OCI-LY3 (cell line): ENCODE measurements around the gene KICS2.

Source experiments
- H2AFZ ChIP-seq: fragments of 200-600, 300-600 bp; shearing (Covaris generic); 2 replicates; pipeline ENCODE4 v1.6.0; 2014; ENCODE audit warnings: antibody characterized with exemption, low read depth, low read length
- H3K27ac ChIP-seq: fragments of 200-600, 300-600 bp; sonication (generic); 2 replicates; pipeline ENCODE4 v1.5.1; 2014; ENCODE audit warnings: mild to moderate bottlenecking, low read length, moderate library complexity, mixed read lengths
- H3K27me3 ChIP-seq: fragments of 200-600, 300-600 bp; sonication (generic); 2 replicates; pipeline ENCODE4 v1.6.1; 2014; ENCODE audit warnings: low read depth, low read length, mixed read lengths
- H3K36me3 ChIP-seq: fragments of 200-600, 300-600 bp; sonication (generic); replicated peaks from 2 replicates; pipeline ENCODE3; 2014; ENCODE audit warnings: low read depth, low read length, mixed read lengths
- H3K4me1 ChIP-seq: fragments of 300-600, 200-600 bp; sonication (generic); 2 replicates; pipeline ENCODE4 v1.6.1; 2014; ENCODE audit warnings: low read length, mixed read lengths
- H3K4me2 ChIP-seq: fragments of 200-600, 300-600 bp; sonication (generic); 2 replicates; pipeline ENCODE4 v1.6.1; 2014; ENCODE audit warnings: low read length, mixed read lengths
- H3K4me3 ChIP-seq: fragments of 300-600, 200-600 bp; sonication (generic); 2 replicates; pipeline ENCODE4 v1.5.1; 2014; ENCODE audit warnings: antibody characterized with exemption, mild to moderate bottlenecking, low read length, moderate library complexity
- H3K79me2 ChIP-seq: fragments of 300-600, 200-600 bp; shearing (Covaris generic); 2 replicates; pipeline ENCODE4 v1.6.1; 2014; ENCODE audit warnings: mild to moderate bottlenecking, low read length, mixed read lengths
- H3K9ac ChIP-seq: fragments of 300-600, 200-600 bp; shearing (Covaris generic); 2 replicates; pipeline ENCODE4 v1.6.0; 2014; ENCODE audit warnings: mild to moderate bottlenecking, low read length, moderate library complexity
- H3K9me3 ChIP-seq: fragments of 200-600, 300-600 bp; shearing (Covaris generic); 2 replicates; pipeline ENCODE4 v1.6.1; 2014; ENCODE audit warnings: low read length, mixed read lengths; ENCODE audit not compliant: insufficient read depth
- H4K20me1 ChIP-seq: fragments of 200-600, 300-600 bp; sonication (generic); 2 replicates; pipeline ENCODE4 v1.6.1; 2016; ENCODE audit warnings: low read length, mixed read lengths; ENCODE audit not compliant: insufficient read depth
- EZH2phosphoT487 ChIP-seq: fragments of 200-600 bp; shearing (Covaris generic); IDR thresholded peaks from 2 replicates; pipeline ENCODE4 v1.6.1; 2018; ENCODE audit warnings: antibody characterized with exemption, mixed run types, low read depth
- TF ChIP-seq, protein P1 (sequence below): fragments of 200-600, 300-600 bp; sonication (generic); IDR thresholded peaks from 2 replicates; pipeline ENCODE4 v1.5.1; 2014; ENCODE audit warnings: antibody characterized with exemption, low read length, low read depth

KICS2 gene

DNA sequence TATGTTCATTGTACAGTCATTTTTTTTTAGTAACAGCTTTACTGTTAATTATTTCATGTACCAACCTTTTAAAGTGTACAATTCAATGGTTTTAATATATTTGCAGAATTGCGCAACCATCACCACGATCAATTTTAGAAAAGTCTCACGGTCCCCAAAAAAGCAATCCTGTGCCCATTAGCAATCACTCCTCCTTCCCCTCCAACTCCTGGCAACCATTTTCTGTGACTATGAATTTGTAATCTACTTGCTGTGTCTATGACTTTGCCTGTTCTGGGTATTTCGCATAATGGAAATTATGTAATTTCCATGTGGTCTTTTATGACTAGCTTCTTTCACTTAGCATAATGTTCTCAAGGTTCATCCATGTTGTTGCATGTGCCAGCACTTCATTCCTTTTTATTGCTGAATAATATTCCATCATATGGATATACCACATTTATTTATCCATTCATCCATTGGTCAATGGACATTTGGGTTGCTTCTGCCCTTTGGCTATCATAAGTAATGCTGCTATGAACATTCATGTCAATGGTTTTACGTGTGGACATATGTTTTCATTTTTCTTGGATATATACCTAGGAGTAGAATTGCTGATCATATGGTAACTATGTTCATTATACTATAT, 9.9 kb downstream of the KICS2 start:
- Histone ChIP-seq H3K9ac (no peak overlapping the region), H3K79me2 (no peaks in the 10 kb centered on the region), H3K4me1 (no peaks in the 10 kb centered on the region), H3K27ac (no peak overlapping the region), H2AFZ (no peak overlapping the region), H3K9me3 (no peaks in the 10 kb centered on the region), H3K27me3 (no peaks in the 10 kb centered on the region), H3K4me2 (no peak overlapping the region), H3K4me3 (no peak overlapping the region), H3K36me3 (peaks cover 37% of the 10 kb centered on the region), H4K20me1 (no peaks in the 10 kb centered on the region)
- TF ChIP-seq EZH2phosphoT487 = no peak
- TF ChIP-seq, protein P1, sequence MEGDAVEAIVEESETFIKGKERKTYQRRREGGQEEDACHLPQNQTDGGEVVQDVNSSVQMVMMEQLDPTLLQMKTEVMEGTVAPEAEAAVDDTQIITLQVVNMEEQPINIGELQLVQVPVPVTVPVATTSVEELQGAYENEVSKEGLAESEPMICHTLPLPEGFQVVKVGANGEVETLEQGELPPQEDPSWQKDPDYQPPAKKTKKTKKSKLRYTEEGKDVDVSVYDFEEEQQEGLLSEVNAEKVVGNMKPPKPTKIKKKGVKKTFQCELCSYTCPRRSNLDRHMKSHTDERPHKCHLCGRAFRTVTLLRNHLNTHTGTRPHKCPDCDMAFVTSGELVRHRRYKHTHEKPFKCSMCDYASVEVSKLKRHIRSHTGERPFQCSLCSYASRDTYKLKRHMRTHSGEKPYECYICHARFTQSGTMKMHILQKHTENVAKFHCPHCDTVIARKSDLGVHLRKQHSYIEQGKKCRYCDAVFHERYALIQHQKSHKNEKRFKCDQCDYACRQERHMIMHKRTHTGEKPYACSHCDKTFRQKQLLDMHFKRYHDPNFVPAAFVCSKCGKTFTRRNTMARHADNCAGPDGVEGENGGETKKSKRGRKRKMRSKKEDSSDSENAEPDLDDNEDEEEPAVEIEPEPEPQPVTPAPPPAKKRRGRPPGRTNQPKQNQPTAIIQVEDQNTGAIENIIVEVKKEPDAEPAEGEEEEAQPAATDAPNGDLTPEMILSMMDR = no peak

- Histone ChIP-seq H2AFZ (no peak overlapping the region), H3K36me3 (peaks cover 44% of the 10 kb centered on the region), H3K4me3 (no peak overlapping the region), H3K79me2 (no peaks in the 10 kb centered on the region), H3K27me3 (no peaks in the 10 kb centered on the region), H3K9ac (no peak overlapping the region), H3K4me1 (no peaks in the 10 kb centered on the region), H4K20me1 (no peaks in the 10 kb centered on the region), H3K9me3 (no peaks in the 10 kb centered on the region), H3K27ac (no peak overlapping the region), H3K4me2 (no peak overlapping the region)
- TF ChIP-seq, protein P1 = no peak
- TF ChIP-seq EZH2phosphoT487 = no peak
These were observed 14.6 kb downstream of the KICS2 start for GRCh38 chr12:64207453-64207852.

DNA sequence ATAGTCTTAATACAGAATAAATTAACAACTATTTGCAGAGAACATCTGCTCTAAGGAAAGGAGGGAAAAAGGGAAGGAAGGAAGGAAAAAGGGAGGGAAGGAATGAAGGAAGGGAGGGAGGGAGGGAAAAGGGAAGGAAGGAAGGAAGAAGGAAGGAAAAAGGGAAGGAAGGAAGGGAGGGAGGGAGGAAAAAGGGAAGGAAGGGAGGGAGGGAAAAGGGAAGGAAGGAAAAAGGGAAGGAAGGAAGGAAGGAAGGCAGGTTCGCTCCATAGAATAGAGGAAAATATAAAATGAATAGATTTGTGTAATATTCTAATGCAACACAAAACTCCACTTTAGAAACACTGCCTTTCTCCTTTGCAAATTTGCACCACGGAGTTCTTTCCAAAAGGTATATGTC, 16.6 kb downstream of the KICS2 start:
- no peaks in the 10 kb centered on the region for H3K27me3 ChIP-seq
- no peak overlapping the region for H3K27ac ChIP-seq
- H3K4me2 ChIP-seq = no peak overlapping the region
- H3K36me3 ChIP-seq = peaks cover 40% of the 10 kb centered on the region
- TF ChIP-seq, protein P1 = no peak
- no peak for TF ChIP-seq EZH2phosphoT487
- no peak overlapping the region for H3K9ac ChIP-seq
- no peak overlapping the region for H2AFZ ChIP-seq
- no peaks in the 10 kb centered on the region for H3K9me3 ChIP-seq
- H3K4me3 ChIP-seq = no peak overlapping the region
- no peaks in the 10 kb centered on the region for H4K20me1 ChIP-seq
- no peaks in the 10 kb centered on the region for H3K79me2 ChIP-seq
- no peaks in the 10 kb centered on the region for H3K4me1 ChIP-seq

DNA sequence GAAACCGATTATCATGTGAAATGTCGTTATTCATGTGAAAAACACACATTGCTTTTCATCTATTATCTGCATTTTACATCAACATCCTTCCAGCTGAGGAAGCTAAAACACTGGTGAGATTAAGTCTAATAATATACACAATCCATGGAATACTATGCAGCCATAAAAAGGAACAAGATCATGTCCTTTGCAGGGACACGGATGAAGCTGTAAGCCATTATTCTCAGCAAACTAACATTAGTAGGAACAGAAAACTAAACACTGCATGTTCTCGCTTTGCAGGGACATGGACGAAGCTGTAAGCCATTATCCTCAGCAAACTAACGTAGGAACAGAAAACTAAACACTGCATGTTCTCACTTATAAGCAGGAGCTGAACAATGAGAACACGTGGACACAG, 18.3 kb downstream of the KICS2 start:
- Histone ChIP-seq H3K4me1 (no peaks in the 10 kb centered on the region), H3K9me3 (no peaks in the 10 kb centered on the region), H3K27me3 (no peaks in the 10 kb centered on the region), H3K79me2 (no peaks in the 10 kb centered on the region), H3K4me2 (no peak overlapping the region), H4K20me1 (no peaks in the 10 kb centered on the region), H2AFZ (no peak overlapping the region), H3K36me3 (peaks cover 32% of the 10 kb centered on the region), H3K4me3 (no peak overlapping the region), H3K27ac (no peak overlapping the region), H3K9ac (no peak overlapping the region)
- no peak for TF ChIP-seq EZH2phosphoT487
- TF ChIP-seq, protein P1 = no peak
